Suppressor macrophage treated with lipopolysaccharide for 1 hour (primary cell): Measurements from ENCODE around the gene COL5A1.

Experiments
- DNase-seq, 3 donors: peaks; one replicate each; pipeline ENCODE4 v3.0.0-alpha.2; 2020 to 2022

The COL5A1 gene

DNA sequence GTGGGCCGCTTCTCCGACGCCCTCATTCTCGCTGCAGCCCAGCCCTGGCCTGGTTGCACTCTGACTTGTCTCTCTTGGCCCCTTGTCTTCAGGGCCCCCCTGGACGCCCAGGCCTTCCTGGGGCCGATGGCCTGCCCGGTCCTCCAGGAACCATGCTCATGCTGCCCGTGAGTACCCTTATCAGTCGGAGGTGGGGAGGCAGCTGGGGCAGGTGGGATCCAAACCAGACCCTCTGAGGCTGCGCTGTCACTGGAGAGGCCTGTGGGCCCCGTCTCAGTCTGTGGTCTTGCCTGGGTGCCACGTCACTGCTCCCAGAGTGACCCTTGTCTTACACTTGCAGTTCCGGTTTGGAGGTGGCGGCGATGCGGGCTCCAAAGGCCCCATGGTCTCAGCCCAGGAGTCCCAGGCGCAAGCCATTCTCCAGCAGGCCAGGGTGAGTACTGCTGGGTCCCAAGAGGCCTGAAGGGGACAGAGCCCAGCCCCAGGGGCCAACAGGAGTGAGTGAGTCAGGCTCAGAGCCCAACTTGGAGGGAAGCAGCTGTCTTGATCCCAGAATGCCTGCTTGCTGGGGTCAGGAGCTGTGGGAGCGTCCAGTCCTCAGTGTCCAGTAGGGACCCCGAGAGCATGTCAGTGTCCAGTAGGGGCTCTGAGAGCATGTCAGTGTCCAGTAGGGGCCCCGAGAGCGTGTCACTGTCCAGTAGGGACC, 109.0 kb downstream of the COL5A1 start:
- no peak for DNase-seq

DNA sequence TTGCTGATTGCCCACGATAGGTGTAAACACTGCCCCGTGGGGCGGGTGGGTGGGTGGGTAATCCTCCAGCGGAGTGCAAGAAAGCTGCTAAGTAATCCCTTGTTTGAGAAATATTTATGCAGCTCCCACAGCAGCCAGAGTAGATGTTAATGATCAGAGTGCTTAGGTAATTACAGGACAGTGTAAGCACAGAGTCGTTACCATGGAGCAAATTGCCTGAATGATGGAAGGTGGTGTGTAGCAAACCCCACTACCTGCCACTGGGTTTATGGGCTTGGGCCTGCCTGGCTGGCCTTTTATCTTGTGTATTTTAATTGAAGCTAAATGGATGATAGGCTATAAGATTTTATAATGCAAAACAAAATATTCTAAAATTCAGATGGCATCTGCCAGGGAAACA, 110.0 kb downstream of the COL5A1 start:
- DNase-seq, result no peak

DNA sequence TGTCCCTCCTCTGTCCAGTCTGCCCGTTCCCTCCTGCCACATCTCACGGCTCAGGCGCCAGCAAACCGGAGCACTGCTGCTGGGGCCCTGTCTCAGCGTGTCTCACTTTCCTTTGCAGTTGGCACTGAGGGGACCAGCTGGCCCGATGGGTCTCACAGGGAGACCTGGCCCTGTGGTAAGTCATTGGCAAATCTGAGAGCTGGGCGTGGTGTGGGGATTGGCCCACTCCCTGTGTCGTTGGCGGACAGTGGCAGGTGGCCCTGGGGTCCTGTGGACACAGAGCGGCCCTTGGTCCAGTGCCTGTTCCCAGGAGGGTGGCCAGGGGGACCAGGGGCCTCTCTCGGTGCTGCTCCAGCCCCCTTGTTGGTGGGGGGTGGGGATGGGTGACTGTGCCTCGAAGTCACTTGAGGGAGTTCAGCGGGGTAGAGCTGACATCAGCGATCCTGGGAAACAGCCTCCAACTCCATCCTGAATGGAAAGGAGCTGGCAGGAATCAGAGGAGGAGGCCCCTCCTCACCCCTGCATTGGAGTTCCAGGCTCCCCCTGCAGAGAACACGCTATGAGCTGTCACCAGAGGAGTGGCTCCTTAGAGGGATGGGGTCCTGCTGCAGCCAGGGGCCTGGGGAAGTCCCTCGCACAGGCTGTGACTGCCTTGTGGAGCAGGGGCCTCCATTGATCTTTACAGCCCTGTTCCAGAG, 111.0 kb downstream of the COL5A1 start:
- DNase-seq, result no peak

DNA sequence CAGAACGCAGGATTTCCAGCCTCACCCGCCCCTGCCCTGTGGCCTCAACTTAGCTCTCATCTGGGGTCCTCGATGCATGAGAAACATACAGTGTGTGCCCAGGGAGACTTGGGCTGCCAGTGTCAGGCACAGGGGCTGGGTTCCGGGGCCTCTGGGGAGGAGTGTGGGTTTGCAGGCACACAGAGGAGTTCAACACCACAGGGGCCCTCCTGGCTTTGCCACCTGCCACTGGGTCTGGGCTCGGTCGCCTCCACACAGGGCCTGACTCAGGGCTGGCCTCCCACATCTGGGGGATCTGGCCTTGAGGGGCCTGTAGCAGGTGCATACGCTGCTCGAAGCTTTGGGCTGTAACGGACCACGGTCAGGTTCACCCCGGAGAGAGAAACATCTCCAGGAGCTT, 111.6 kb downstream of the COL5A1 start:
- DNase-seq, result no peak

DNA sequence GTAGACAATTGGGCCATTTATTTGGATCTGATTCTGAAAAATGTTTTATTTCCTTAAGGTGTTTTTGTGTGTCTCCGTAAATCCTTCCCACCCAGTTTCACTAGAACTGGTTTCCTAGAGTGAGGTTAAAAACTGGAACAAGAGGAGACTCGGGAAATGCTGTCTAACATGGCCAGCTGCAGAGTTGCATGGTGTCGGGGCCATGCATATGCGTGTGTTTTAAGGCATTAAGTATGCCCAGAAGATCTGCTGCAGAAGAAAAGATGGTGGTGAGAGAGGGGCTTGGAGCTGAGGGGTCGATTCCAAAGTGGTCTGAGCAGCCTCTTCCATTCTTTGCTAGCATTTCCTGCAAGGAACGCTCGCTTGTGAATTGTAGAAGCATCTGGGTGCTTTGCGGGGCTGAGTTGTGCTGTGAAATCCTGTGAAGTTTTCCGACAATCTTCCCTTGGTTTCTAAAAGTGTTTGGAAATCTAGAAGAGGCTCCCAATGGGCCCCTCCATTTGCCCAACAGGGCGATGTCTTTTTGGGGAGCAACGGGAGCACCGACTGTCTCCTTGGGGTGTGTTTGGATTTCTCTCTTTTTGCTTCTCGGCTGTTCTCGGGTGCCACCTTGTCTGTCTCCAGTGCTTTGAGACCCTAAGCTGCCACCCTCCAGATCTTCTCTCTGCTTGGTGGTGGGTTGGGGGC, 113.8 kb downstream of the COL5A1 start:
- no peak for DNase-seq

DNA sequence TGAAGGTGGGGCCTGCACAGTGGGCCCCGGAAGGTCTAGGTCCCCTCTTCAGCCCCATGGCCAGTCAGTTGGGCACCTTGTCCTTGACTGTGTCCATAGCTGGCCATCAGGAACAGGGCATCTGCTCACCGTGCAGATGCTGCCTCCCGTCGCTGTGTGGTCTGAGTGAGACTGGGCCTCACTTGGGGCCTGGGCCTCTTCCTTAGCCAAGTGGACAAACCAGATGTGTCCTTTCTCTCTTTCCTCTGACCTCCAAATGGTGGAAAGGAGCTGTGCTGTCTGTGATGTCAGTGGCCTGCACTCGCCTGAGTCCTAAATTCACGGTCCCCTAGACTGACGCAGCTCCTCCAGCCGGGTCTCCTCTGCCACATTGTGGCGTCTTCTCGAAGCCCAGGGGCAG, 114.5 kb downstream of the COL5A1 start:
- DNase-seq, result no peak

DNA sequence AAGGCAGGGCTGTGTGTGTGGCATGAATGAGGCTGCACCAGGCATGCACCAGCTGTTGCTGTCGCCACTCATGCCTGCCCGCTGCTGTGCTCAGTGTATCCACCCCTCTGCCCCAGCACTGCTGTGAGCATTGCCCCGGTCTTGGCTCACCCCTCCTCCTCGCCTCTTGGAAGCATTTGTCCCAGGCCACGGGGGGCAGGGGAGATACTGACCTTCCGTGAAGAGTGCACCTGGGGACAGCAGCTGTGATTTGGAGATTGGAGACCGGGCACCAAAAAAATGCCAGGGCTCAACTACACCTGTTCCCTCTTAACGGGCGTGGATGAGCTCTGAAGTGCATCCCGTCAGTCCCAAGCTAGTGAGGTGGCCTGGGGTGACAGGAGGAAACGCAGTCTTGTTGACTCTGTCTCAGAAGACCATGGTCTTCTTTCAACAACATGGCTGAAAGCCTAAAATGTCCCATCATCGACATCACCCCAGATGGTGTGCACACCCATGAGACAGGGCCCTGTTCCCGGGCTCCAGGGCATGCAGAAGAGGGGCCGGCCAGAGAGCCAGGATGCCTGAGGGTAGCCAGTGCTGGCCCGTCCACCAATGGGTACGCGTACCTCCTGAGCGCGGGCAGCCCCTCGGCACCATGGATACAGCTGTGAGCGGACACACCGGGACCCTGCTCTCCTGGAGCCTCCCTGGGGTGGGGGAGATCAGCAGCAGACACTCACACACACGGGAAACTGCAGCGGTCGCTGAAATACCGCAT, 115.8 kb downstream of the COL5A1 start:
- DNase-seq, result no peak

DNA sequence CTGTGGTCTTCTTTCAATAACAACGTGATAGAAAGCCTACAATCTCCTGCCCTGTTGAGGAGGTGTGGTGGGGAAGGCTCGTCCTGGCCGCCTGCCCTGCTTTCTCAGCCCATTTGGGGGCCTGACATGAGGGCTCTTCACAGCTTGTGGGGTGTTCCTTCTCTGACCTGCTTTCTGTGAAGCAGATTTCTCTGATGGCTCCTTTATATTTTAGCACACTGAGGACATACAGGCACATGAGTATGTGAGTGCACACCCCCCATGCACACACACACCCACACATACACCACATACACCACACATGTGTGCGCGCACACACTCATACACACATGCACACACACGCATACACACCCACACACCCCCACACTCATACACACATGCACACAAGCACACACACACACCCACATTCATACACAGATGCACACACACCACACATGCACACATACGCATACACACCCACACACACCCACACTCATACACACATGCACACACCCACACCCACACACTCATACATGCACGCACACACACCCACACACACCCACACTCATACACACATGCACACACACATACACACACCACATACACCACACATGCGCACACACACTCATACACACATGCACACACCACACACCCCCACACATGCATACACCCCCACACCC, 117.5 kb downstream of the COL5A1 start:
- DNase-seq, result no peak

DNA sequence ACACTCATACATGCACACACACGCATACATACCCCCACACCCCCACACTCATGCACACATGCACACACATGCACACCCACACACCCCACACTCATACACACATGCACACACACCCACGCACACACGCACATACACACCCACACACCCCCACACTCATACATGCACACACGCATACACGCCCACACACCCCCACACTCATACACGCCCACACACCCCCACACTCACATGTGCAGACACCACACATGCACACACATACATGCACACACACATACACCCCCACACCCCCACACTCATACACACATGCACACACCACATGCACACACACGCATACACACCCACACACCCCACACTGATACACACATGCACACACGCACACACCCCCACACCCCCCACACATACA, 118.3 kb downstream of the COL5A1 start:
- DNase-seq, result no peak

DNA sequence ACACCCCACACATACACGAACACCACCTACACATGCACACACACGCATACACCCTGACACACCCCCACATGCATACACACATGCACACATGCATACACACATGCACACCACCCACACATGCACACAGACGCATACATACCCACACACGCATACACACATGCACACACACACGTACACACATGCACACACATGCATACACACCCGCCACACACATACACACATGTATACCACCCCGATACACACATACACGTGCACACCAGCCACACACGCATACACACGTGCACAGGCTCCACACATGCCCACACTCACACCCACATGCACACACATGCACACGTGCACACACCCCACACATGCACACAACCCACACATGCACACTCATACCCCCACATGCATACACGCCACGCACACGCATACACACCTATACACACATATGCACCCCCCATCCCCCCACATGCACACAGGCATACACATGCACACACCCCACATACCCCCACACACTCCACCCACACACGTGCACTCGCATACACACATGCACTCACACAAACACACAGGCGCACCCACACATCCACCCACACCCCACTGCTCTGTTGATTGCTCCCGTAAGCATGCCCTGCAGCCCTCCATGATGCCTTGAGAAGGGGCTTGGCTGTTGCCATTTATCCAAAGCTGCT, 119.3 kb downstream of the COL5A1 start:
- no peak for DNase-seq

DNA sequence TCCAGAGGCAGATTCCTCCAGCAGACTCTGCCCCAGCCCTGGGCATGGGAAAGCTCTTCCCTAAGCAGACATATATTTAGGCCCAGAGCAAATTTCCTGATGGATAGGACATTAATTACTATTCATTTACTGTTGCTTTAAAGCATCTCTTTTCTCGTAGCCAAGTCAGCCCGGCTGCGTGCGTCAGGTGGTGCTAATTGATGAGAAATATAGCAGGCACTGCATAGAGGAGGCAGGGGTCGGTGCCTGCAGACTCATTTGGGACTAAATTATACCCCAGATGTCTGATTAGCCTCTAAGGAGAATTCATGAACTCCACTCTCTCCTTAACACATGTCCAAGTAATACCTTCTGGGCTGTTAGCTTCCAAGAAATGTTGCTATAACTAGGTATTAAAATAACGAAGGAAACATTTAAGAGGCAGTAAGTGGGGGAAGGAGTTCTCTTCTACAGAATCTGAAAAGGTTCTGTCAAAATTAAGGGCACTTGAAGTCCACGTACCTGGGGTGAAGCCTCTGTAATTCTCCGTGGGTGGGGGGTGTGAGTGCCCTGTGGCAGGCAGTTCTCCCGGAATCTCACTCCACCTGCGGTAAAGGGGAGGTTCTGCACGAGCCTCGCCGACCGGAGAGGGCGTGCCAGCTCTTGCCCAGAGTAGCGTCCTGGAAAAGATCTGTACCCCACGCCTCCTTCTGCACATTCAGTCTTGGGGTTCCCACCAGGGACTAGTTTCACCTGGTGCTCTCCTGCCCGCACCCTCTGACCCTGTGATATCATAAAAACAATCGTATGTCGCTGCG, 123.1 kb downstream of the COL5A1 start:
- no peak for DNase-seq

DNA sequence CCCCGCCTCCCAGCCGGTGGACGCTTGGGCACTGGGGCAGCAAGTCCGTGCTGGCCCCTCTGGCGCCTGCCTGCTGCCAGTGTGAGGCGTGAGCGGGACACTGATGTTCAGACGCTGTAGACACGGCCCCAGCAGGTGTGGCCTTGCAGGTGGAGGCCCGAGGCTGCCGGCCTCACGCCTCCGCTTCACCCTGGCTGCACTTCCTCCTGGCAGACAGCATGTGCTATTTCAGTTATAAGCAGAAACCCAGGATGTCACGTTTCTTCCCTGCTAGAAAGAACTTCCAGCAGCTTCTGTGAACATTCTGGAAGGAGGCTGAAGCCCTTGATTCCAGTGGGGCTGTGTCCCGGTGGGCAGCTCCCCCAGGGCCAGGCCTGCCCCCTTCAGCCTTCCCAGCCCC, 124.2 kb downstream of the COL5A1 start:
- no peak for DNase-seq

DNA sequence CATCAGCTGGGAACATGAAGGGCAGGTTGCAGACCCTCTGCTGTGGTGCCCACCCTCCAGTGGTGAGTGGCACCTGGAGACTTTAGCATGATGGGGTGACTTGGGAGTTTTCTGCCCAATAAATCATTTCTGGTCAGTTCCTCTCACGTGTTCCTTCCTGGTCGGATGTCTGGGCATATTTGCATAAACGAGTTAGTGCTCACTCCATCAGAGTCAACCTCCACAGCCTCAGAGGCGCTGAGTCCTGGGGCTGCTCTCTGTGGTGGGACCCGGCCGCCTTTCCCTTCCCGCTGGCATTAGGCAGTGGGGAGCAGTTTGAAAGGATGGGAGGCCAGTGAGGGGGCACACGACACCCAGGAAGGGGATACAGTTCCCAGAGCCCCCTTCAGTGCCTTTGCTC, 125.0 kb downstream of the COL5A1 start:
- DNase-seq, result no peak

DNA sequence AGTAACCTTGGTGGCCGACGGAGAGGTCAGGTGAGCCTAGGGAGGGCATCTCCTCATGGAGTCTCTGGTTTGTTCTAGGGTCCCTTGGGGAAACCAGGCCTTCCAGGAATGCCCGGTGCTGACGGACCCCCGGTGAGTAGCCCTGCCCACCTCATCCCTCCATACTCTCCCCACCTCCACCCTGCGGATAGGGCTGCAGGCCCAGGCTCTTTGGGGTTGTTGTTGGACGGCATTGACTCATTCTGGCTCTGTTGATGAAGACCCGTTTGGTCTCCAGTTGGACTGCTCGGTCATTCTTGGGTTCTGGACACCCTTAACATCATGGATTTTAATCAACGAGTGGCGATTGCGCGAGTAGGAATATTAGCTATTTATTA, 126.7 kb downstream of the COL5A1 start:
- DNase-seq, result no peak

DNA sequence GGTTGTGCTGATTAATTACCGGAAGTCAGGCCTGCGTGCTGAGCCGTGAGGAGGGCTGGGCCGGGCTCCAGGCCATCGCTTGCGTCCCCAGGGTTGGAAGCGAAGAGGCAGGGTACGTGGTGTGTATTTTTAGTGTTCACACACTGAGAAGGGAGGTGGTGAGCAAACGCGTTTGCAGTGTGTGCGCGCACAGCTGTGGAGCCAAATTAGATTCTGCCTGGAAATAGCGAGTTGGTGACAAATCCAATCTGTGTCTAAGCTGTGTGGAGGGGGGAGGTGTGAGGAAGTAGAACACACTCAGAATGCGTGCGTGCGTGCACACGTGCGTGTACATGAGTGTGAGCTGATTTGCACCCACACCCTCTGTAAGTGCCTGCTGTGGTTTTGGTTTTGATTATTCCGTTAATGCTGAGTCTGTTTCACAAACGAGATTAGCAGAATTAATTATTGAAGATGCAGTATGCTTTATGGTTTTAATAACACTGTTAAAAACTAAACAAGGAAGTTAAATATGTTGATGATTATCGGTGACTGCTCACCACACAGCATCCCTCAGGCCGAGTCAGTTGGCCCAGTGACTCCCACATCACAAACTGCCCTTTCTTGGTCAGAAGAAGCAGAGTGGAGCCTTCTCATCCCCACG, 127.2 kb downstream of the COL5A1 start:
- DNase-seq, result no peak

DNA sequence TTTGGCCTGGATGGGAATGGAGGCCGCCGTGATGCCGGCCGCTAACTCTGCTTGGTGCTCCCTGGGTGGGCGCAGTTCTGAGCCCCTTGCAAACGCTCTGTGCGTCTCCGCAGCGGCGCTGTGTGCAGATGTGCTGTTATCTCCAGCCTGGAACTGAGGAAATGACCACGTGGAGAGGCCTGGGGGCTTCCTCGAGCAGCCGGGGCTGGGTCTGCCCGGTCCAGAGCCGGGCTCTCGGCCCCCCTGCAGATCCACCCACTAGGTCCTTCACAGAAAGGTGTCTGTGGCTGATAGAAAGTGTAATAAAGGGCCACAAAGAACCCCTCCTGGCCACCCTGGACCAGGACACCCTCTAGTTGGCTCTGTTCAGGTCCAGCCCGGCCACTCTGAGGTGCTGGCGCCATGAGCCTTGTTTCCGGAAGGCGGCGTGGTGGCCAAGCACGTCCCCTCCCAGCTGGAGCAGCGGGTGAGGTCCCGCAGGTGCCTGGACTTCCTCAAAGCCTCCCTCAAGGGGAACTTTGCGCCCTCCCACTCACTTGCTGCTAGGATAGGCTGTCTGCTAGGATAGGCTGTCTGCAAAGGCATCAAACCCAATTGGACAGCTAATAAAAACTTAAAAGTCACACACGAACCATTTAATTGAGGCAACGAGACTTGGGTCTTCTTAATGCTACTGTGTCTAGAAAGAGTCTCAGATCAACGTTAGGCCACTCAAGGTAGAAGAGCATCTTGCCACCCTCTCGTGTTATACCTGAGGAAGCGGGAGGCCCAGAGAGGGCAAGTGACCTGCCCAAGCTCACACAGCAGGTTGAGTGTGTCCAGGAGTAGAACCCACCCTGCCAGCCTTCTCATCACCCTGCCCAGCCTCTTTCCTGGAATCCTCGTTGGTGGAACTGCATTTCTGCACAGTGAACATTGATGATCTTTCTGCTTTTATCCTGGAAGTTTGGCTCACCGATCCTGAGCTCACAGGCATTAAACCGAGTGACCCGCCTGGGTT, 129.7 kb downstream of the COL5A1 start:
- DNase-seq, result peak; percentile 54 to 77 (median 57)

DNA sequence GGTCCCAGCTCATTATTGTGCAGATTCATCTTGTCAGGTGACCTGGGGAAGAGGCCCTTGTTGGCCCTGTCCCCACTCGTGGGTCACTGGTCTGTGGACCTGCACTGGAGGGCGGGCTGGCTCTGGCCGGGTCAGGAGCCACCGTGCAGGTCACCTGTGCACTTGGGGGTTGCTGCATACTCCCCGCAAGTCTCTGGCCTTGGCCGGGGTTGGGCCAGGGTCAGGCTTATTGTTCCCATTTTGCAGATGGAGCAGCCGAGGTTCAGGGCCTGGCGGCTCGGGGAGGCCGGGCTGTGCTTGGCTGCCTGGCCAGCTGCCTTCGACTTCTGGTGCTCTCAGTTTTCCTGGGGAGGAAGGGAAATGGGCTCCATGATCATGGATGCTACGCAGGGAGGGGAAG, 130.7 kb downstream of the COL5A1 start:
- DNase-seq, result no peak

DNA sequence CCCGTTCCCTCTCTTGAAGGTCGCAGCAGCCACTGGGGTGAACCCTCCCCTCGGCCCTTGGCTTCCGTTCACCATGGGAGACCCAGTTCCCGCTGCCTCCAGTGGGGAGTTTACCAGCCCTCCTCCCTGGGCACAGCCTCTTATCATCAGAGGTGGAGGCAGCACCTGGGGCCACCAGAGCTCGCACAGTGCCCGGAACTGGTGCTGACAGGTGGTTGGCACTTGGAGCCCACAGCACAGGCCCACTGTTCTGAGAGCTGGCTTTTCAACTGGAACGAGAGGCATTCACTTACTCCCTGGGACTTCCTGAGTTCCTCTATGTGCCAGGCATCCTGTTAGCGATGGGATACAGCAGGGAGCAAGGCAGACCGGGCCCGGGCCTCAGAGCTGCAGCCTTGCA, 132.2 kb downstream of the COL5A1 start:
- no peak for DNase-seq

DNA sequence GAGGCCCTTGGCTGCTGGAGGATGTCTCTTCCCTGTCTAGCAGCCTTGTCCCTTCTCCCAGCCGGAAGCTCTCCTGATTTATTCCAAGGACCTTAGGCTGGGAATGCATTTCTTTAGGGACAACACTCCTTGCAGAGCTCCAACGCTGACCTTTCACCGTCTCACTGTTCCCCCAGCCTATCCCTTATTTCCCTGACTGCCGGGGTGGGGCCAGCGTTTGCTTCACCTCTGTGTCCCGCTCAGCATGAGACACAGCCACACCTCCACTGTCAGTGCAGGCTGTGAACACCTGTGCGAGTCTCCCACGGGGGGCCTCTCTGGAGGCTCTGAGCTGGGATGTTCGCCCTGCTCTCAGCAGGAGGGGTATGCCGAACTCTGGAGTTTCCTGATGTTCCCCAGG, 132.8 kb downstream of the COL5A1 start:
- DNase-seq, result no peak
